GM19240 (cell line): ENCODE results near the gene CCS.
"Not testable (repeated sequence)": the region's sequence is repeated elsewhere in the genome, so short reads cannot be mapped to it uniquely, and the experiment has no call there.

Source experiments
- DNase-seq: peaks from one replicate; pipeline ENCODE4 v3.0.0; 2011; ENCODE audit warnings: low spot score; ENCODE audit not compliant: insufficient read length

CCS gene

DNA sequence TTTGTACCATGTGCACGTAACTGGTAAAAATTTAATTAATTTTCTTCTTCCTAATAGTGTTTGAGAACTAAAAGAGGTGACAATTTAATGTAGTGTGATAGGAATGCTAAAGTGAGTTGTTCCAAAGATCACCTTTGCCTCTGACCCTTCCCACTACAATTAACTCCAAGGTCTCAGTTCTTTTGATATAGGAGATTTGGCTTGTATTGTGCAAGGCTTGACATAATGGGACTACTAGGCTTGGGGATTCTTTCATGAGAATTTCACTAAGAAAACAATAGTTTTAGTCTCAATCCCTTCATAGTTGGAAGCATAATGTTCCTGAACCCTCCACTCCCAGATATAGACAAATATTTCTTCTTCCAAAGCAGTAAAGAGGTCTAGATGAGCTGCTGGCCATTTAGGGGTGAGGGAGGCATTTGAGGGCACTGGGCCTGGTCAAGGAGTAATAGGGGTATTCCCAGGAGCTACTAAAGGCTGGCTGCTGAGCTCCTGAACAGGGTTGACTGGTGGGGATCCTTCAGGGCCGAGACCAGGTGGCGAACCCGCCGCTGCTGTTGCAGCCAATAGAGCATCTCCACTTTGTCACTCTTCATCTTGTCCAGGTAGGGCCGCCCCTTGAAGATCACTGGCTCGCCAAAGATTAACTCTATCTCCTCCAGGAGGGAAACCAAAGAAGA lies 2.8 kb upstream of the CCS start:
- no peak for DNase-seq

DNA sequence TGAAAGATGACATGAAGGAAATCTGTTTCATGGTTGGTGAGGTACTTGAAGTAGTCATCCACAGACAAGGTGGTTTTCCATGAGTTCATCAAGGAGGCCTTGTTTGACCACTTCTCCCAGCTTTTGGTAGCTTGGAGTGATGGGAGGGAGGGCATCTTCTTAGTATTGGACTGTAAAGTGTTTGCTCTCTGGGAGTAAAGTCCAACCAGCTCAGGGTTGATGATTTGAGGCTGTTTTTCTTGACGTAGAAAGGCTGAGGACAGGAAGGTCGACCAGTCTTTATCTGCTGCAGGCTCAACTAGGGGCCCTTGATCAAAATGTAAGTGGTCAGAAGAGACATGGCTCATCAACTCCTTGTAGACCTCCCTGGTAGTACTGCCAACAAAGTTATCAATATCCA lies 1.8 kb upstream of the CCS start:
- DNase-seq = no peak

DNA sequence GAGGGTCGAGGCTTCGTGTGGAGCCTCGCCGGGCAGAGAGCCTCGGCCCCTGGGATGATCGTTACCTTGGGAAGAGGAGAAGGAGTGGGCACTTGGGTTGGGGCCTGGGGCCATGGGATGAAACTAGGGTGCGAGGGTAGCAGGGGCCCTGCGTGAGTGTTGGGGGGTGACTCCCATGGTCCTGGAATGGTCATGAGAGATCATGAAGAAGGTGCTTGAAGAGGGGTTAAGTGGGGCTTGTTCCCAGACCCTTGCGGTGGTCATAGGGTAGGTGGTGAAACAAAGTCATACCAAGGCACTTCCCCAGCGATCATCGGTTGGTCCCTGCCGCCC lies 284 bp downstream of the CCS start:
- no peak for DNase-seq

DNA sequence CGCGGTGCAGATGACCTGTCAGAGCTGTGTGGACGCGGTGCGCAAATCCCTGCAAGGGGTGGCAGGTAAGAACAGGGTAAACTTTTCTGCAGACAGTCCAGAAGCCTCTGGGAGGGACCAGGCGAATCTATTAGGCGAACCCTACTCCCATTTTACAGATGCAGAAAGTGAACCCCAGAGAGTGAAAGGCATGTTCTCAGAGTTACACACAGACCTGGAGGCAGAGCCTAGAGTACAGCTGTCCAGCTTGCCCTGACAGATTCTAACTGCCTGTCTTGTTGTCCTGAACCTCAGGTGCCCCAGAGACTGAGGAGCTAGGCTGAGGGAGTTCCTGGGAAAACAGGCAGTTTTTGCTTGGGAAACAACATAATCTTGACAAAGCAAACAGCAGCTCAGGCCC lies 665 bp downstream of the CCS start:
- DNase-seq = no peak

DNA sequence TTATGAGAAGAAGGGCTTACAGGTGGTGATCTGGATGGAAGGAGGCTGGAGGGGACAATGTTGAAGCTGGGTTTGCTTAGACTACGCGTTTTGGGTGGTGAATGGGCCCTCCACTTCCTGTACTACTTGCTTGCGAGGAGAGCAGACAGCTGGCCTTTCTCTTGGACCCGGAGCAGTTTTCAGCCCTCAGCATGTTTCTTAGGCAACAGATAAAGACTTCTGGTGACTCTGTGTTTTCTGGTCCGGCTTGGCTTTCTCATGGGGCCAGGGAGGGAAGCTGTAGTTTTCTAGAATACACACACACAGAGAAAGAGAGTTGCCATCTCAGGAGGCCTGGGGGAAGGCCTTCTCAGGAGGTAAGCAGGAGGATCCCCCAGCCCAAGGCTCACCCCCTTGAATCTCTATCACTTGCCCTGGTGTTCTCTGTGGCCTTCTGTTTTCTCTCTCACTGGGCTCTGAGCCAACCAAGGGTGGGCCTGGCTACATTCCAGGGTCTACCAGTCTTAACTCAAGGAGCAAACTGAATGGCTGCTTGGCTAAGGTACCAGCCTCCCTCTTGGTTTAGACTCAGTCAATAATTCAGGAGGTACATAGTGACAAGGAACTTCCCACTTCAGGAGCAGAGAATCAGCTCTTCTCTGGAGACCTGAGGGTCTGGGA lies 2.4 kb downstream of the CCS start:
- no peak for DNase-seq

DNA sequence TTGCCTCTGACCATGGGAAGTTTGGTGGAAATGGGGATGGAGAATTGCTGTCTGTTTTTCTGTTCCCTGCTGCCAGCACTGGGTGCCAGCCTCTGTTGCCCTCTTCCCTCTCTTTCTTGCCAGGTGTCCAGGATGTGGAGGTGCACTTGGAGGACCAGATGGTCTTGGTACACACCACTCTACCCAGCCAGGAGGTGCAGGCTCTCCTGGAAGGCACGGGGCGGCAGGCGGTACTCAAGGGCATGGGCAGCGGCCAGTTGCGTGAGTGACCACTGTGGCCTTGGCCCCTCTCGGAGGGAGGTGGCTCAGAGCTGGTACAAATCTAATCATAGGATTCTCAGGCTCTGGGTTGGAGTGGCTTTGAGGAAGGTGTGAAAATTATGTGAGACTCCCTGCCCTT lies 6.0 kb downstream of the CCS start:
- no peak for DNase-seq

- no peak for DNase-seq
Measured at GRCh38 chr11:66600219-66600618, 7.2 kb downstream of the CCS start.

GRCh38 chr11:66600631-66601233 lies 7.7 kb downstream of the CCS start:
- no peak for DNase-seq

GRCh38 chr11:66603072-66603471 lies 10.1 kb downstream of the CCS start:
- DNase-seq = no peak

DNA sequence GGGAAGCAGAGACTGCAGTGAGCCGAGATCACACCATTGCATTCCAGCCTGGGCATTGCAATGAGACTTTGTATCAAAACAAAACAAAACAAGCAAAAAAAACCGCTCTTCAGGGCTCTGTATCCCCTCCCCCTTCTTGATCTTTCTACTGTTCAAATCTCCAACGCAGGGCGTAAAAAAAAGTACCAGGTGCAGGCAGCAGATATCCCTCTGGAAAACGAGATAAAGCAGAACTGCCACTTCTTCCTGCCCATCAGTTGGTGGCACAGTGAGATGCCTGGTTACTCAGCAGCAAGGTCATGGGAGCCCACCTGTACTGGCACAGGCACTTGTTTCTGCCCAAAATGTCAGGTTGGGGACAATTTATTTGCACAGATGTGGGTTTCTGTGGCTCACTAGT lies 11.2 kb downstream of the CCS start:
- DNase-seq = no peak

GRCh38 chr11:66606608-66607007 lies 13.6 kb downstream of the CCS start:
- DNase-seq = not testable (repeated sequence)

GRCh38 chr11:66607126-66607834 lies 14.3 kb downstream of the CCS start:
- no peak for DNase-seq

GRCh38 chr11:66609721-66610617 lies 17.0 kb downstream of the CCS start:
- DNase-seq = no peak

- no peak for DNase-seq
Measured at GRCh38 chr11:66612458-66612857, 19.5 kb downstream of the CCS start.

DNA sequence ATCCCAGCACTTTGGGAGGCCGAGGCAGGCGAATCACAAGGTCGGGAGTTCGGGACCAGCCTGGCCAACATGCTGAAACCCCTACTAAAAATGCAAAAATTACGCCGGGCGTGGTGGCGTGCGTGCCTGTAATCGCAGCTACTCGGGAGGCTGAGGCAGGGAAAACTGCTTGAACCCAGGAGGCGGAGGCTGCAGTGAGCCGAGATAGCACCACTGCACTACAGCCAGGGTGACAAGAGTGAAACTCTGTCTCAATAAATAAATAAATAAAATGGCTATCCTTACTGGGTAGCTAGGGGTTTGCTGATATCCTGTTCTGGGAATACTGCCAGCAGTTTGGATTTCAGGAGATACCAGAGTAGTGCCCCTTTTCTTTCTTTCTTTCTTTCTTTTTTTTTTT lies 21.1 kb downstream of the CCS start:
- DNase-seq = no peak

DNA sequence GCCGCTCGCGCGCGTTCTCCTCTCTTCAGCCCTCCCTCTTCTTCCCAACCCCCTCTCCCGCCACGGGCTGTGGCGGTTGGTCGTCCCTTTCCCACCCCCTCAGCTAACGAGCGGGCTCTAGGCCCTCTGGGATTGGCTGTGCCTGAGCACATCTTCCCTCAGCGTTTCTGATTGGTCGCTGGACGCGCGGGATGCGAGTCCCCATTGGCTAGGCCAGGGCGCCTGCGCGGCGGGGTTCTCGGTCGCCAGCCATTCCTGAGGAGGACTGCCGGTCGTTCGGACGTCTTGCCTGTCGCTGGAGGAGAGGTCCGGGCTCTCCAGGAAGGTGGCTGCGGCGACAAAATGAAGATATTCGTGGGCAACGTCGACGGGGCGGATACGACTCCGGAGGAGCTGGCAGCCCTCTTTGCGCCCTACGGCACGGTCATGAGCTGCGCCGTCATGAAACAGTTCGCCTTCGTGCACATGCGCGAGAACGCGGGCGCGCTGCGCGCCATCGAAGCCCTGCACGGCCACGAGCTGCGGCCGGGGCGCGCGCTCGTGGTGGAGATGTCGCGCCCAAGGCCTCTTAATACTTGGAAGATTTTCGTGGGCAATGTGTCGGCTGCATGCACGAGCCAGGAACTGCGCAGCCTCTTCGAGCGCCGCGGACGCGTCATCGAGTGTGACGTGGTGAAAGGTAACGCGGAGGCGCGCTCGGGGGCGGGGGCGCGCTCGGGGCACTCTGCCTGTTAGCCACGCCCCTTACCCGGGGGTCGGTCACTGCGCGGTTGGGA lies 23.6 kb downstream of the CCS start, which contains the start of gene RBM14:
Gene RBM14 (plus strand): TSS at position 252 of the 776 bp plus-strand sequence. CDS start 91 bp downstream, at position 343.
- peak; percentile 95 for DNase-seq

- no peak for DNase-seq
Measured at GRCh38 chr11:66617155-66617834, 24.3 kb downstream of the CCS start.

GRCh38 chr11:66619080-66619554 lies 26.1 kb downstream of the CCS start:
- DNase-seq = no peak

DNA sequence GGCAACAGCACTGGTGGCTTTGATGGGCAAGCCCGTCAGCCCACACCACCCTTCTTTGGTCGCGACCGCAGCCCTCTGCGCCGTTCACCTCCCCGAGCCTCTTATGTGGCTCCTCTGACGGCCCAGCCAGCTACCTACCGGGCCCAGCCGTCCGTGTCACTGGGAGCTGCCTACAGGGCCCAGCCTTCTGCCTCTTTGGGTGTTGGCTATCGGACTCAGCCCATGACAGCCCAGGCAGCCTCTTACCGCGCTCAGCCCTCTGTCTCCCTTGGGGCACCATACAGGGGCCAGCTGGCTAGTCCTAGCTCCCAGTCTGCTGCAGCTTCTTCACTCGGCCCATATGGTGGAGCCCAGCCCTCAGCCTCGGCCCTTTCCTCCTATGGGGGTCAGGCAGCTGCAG lies 31.5 kb downstream of the CCS start:
- no peak for DNase-seq
